A549 (cell line): ENCODE results near the gene PIN1. TPM values are rescaled to one million over a fixed set of nuclear protein-coding genes. Genes with fewer than 3 reads are reported as not detected.

ENCODE experiments used
- ATAC-seq, 2 experiments: fragments of 200-7000 bp in 1 of 2; fragments of >200 bp in 1 of 2; cut with Nextera tagmentation in 1 of 2; cut with Tn5 transposase in 1 of 2; 3 replicates each; pipeline versions ENCODE4 v1.8.0 to v1.9.1; 2018 to 2020; ENCODE audit warnings: mild to moderate bottlenecking in 1 of 2, moderate library complexity in 1 of 2
- CTCF ChIA-PET: fragments of 300-600 bp; sonication (Branson Sonifier 250); formaldehyde crosslinking; extraction: SDS; loops from one replicate; lab custom pipeline; 2021; ENCODE audit warnings: antibody characterized with exemption, inconsistent platforms; lab: Yijun Ruan, JAX
- POLR2A ChIA-PET: fragments of 350-600 bp; formaldehyde crosslinking; extraction: SDS; loops from one replicate; lab custom pipeline; 2021; ENCODE audit warnings: antibody characterized with exemption, inconsistent platforms; lab: Yijun Ruan, JAX
- DNase-seq, 2 experiments: peaks; one replicate each; pipeline versions ENCODE4 v3.0.0 to v3.0.0-alpha.2; 2011 to 2016; ENCODE audit warnings: low read depth in 1 of 2, low spot score in 1 of 2
- FAIRE-seq: peaks from 2 replicates; lab custom pipeline; 2011; peaks lifted over from hg19 to GRCh38; lab: Jason Lieb, UNC
- H3K27ac ChIP-seq, 2 experiments: fragments of >200 bp; sonication (Bioruptor Twin); formaldehyde crosslinking; 3 replicates each; pipeline ENCODE4 v1.5.1; 2016 to 2017
- H3K4me1 ChIP-seq: fragments of >200 bp; sonication (Bioruptor Twin); formaldehyde crosslinking; 3 replicates; pipeline ENCODE4 v1.6.1; 2016
- H3K4me2 ChIP-seq: fragments of >200 bp; sonication (Bioruptor Twin); formaldehyde crosslinking; 3 replicates; pipeline ENCODE4 v1.6.1; 2016
- H3K4me3 ChIP-seq: fragments of >200 bp; sonication (Bioruptor Twin); formaldehyde crosslinking; 3 replicates; pipeline ENCODE4 v1.5.1; 2016
- H3K9me3 ChIP-seq: fragments of >200 bp; sonication (Bioruptor Twin); formaldehyde crosslinking; 3 replicates; pipeline ENCODE4 v1.6.1; 2016
- CHD4 ChIP-seq: fragments of 200-600 bp; sonication (generic); IDR thresholded peaks from 2 replicates; pipeline ENCODE4 v1.6.1; 2016; ENCODE audit warnings: antibody characterized with exemption, mild to moderate bottlenecking, borderline replicate concordance
- CTCF ChIP-seq: fragments of >200 bp; sonication (Bioruptor Twin); formaldehyde crosslinking; IDR thresholded peaks from 3 replicates; pipeline ENCODE4 v1.5.1; 2016
- E2F6 ChIP-seq: IDR thresholded peaks from 2 replicates; pipeline ENCODE4 v1.6.1; 2012; ENCODE audit warnings: low read depth, borderline replicate concordance
- EHMT2 ChIP-seq: fragments of 200-600 bp; sonication (generic); IDR thresholded peaks from 2 replicates; pipeline ENCODE4 v1.6.1; 2016; ENCODE audit warnings: antibody characterized with exemption, low read depth, mild to moderate bottlenecking, moderate library complexity
- ELK1 ChIP-seq: fragments of 150-350 bp; IDR thresholded peaks from 2 replicates; pipeline ENCODE4 v1.6.1; 2014; ENCODE audit warnings: low read depth, mild to moderate bottlenecking, low read length
- HDAC2 ChIP-seq: fragments of 200-600 bp; sonication (generic); IDR thresholded peaks from 2 replicates; pipeline ENCODE4 v1.6.1; 2016
- HES2 ChIP-seq: fragments of >200 bp; sonication (Bioruptor Twin); formaldehyde crosslinking; IDR thresholded peaks from 2 replicates; pipeline ENCODE4 v1.6.1; 2016
- HMGXB4 ChIP-seq: fragments of 250-450 bp; sonication (Bioruptor Pico); IDR thresholded peaks from 2 replicates; pipeline ENCODE4 v1.5.0; 2021; ENCODE audit warnings: mild to moderate bottlenecking, moderate library complexity, borderline replicate concordance
- HOXA7 ChIP-seq: fragments of 250-450 bp; sonication (Bioruptor Pico); IDR thresholded peaks from 2 replicates; pipeline ENCODE4 v1.5.0; 2020; ENCODE audit warnings: mild to moderate bottlenecking, moderate library complexity
- KDM5A ChIP-seq: fragments of 200-600 bp; sonication (generic); IDR thresholded peaks from 2 replicates; pipeline ENCODE4 v1.6.1; 2016; ENCODE audit warnings: antibody characterized with exemption, mild to moderate bottlenecking
- MAZ ChIP-seq: fragments of 150-350 bp; IDR thresholded peaks from 2 replicates; pipeline ENCODE4 v1.6.1; 2014; ENCODE audit warnings: antibody characterized with exemption, low read depth, low read length, borderline replicate concordance
- NFE2L2 ChIP-seq: fragments of 150-350 bp; conservative IDR thresholded peaks from 2 replicates; pipeline ENCODE4 v1.6.1; 2014; ENCODE audit warnings: low read length
- NR3C1 ChIP-seq: fragments of >200 bp; sonication (Bioruptor Twin); formaldehyde crosslinking; IDR thresholded peaks from 3 replicates; pipeline ENCODE4 v1.6.1; 2017
- PBX3 ChIP-seq: IDR thresholded peaks from 2 replicates; pipeline ENCODE4 v1.6.1; 2012
- RCOR1 ChIP-seq: fragments of 150-350 bp; IDR thresholded peaks from 2 replicates; pipeline ENCODE4 v1.6.1; 2014; ENCODE audit warnings: antibody characterized with exemption, low read length, low read depth
- RFX5 ChIP-seq: fragments of 450-650 bp; IDR thresholded peaks from 2 replicates; pipeline ENCODE4 v1.7.1; 2014; ENCODE audit warnings: antibody characterized with exemption, mild to moderate bottlenecking, moderate library complexity
- RNF2 ChIP-seq: fragments of 200-600 bp; sonication (generic); IDR thresholded peaks from 2 replicates; pipeline ENCODE4 v1.6.1; 2016; ENCODE audit warnings: low read depth, mild to moderate bottlenecking, antibody characterized with exemption, moderate library complexity, borderline replicate concordance
- SREBF2 ChIP-seq: fragments of 450-650 bp; IDR thresholded peaks from 2 replicates; pipeline ENCODE4 v1.6.1; 2014; ENCODE audit warnings: mild to moderate bottlenecking, moderate library complexity
- USF2 ChIP-seq: fragments of 450-650 bp; IDR thresholded peaks from 2 replicates; pipeline ENCODE4 v1.6.1; 2014; ENCODE audit warnings: antibody characterized with exemption
- WGBS: methylation state at CpG from one replicate; pipeline ENCODE4 v1.1.6; 2017; ENCODE audit errors: missing lambda C conversion rate; 5-methylcytosine and 5-hydroxymethylcytosine counted together
- polyA plus RNA-seq, 4 experiments: library from polyadenylated mRNA; depleted of rRNA in 3 of 4; stranded (reverse); fragments of >200 nt; fragmentation: RNase III in 1 of 4; extraction: RNeasy Plus Mini Kit Qiagen cat#74134 plus additional on column Dnase treatment in 1 of 4; gene quantifications; 2 replicates in 3 of 4; 3 replicates in 1 of 4; pipeline ENCODE4 v1.2.3, GENCODE V29; 2011 to 2017

The PIN1 gene
- polyA plus RNA-seq, 2 of the 4 experiments (the other 2 are of a cell fraction) = 30.0 to 58.5 TPM

GRCh38 chr19:9850235-9850959 lies 15.3 kb downstream of the PIN1 start:
- ChIA-PET CTCF (interaction anchor here (0.7 kb wide), 1 partner anchor 29 kb away, joined by 3 read pairs; no protein-coding TSS in a partner anchor), POLR2A (no interaction called here)
- TF ChIP-seq HMGXB4 (CRISPR knock-in tag) (no peak), EHMT2 (no peak), RNF2 (no peak), RCOR1 (no peak), PBX3 (no peak), HOXA7 (CRISPR knock-in tag) (no peak), SREBF2 (no peak), CHD4 (no peak), HDAC2 (no peak), KDM5A (no peak), RFX5 (no peak), USF2 (no peak), MAZ (no peak), CTCF (no peak), ELK1 (no peak), HES2 (no peak), NR3C1 (no peak), NFE2L2 (no peak), E2F6 (no peak)
- DNase-seq = no peak
- WGBS = 82% methylated on average over 18 of the region's 19 CpGs
- FAIRE-seq = no peak
- Histone ChIP-seq H3K27ac (no peak overlapping the region), H3K4me3 (no peak overlapping the region), H3K4me1 (no peaks in the 10 kb centered on the region), H3K9me3 (no peaks in the 10 kb centered on the region), H3K4me2 (no peak overlapping the region)
- no peak for ATAC-seq
